LNCaP clone FGC (cell line): Measurements from ENCODE around the gene LMAN1L.

ENCODE experiments used
- DNase-seq: peaks from one replicate; pipeline ENCODE4 v3.0.0-alpha.2; 2011; ENCODE audit warnings: low read depth
- H3K4me3 ChIP-seq: 2 replicates; pipeline ENCODE4 v1.5.1; 2011; ENCODE audit warnings: mild to moderate bottlenecking, low read depth, low read length, control low read depth
- CTCF ChIP-seq: IDR thresholded peaks from 2 replicates; pipeline ENCODE4 v1.5.1; 2012; ENCODE audit warnings: mild to moderate bottlenecking; ENCODE audit not compliant: control insufficient read depth, insufficient read depth; ENCODE audit errors: extremely low read depth

The LMAN1L gene

GRCh38 chr15:74867466-74868038, 54.9 kb downstream of the LMAN1L start:
- no peak for TF ChIP-seq CTCF
- H3K4me3 ChIP-seq = no peak overlapping the region
- no peak for DNase-seq

GRCh38 chr15:74868059-74868458, 55.4 kb downstream of the LMAN1L start:
- no peak overlapping the region for H3K4me3 ChIP-seq
- DNase-seq = no peak
- no peak for TF ChIP-seq CTCF

- no peak for TF ChIP-seq CTCF
- H3K4me3 ChIP-seq = no peak overlapping the region
- no peak for DNase-seq
Observed at GRCh38 chr15:74869372-74869725, 56.7 kb downstream of the LMAN1L start.

- H3K4me3 ChIP-seq = no peak overlapping the region
- DNase-seq = no peak
- TF ChIP-seq CTCF = no peak
Observed at GRCh38 chr15:74869726-74870407, 57.2 kb downstream of the LMAN1L start.

- H3K4me3 ChIP-seq = no peak overlapping the region
- no peak for DNase-seq
- no peak for TF ChIP-seq CTCF
Observed at GRCh38 chr15:74870436-74871215, 58.0 kb downstream of the LMAN1L start.

GRCh38 chr15:74872702-74873035, 60.0 kb downstream of the LMAN1L start:
- no peak for TF ChIP-seq CTCF
- DNase-seq = no peak
- H3K4me3 ChIP-seq = peak overlapping the region; percentile 82
